ENCODE data around the gene MYL12B.

MYL12B gene

DNA sequence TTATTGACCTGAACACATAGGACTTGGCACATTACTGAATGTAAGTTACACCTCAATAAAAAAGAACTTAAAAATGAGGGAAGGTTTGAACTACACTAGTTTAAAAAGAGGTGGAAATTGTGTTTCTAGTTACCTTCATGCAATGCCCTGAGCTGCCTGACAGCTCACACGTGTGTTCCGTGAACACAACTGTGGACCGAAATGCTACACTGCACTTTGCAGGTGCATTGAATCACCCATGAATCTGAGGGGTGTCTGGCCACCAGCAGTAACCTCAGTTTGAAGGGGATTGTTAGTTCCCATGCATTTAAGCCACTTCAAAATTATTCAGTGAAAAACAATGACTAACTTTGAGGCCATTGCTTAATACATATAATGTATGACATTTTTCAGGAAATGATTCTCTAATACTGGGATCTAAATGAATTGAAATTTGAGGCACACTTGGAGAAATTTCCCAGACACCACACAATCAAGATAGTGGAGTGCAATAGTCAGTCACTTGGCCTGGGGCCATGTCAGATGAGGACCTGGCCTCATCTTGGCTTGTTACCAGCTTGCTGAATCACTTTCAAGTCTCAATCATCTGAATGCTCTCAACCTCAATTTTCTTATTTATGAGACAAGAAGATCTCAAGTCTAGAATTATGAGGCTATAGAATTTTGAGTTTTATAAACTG is 59.3 kb downstream of the MYL12B start:
- TF ChIP-seq, protein P1, sequence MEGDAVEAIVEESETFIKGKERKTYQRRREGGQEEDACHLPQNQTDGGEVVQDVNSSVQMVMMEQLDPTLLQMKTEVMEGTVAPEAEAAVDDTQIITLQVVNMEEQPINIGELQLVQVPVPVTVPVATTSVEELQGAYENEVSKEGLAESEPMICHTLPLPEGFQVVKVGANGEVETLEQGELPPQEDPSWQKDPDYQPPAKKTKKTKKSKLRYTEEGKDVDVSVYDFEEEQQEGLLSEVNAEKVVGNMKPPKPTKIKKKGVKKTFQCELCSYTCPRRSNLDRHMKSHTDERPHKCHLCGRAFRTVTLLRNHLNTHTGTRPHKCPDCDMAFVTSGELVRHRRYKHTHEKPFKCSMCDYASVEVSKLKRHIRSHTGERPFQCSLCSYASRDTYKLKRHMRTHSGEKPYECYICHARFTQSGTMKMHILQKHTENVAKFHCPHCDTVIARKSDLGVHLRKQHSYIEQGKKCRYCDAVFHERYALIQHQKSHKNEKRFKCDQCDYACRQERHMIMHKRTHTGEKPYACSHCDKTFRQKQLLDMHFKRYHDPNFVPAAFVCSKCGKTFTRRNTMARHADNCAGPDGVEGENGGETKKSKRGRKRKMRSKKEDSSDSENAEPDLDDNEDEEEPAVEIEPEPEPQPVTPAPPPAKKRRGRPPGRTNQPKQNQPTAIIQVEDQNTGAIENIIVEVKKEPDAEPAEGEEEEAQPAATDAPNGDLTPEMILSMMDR (IDR thresholded peaks at IDR 0.05; ENCODE audit: low read depth, low read length) = no peak
- H3K9me3 ChIP-seq (ENCODE audit: severe bottlenecking) = no peaks in the 10 kb centered on the region
- no peak overlapping the region for H3K4me3 ChIP-seq (ENCODE audit: low read depth, low read length)
- H3K27me3 ChIP-seq (ENCODE audit: insufficient read depth, low read depth, severe bottlenecking) = no peaks in the 10 kb centered on the region
- no peaks in the 10 kb centered on the region for H3K36me3 ChIP-seq
- no peak for DNase-seq
- no peak overlapping the region for H3K27ac ChIP-seq

DNA sequence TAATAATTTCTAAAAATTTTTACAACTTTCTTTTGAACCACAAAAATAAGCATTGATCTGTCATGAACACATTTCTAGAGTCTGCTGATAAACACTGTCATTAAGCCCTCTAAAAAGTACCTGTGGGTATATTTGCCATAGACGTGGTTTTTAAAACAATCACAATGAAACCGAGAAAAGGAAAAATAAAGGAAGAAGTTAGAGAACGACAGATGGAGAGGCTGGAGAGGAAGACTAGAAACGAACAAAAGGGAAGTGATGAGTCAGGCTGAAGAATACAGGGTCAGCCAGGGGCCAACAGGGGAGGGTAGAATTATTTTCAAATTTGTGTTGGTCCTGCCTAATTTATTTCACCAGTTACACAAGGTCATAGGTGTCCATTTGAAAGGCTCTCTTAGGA is 62.0 kb downstream of the MYL12B start:
- Histone ChIP-seq H3K4me3 (ENCODE audit: low read depth, low read length) (no peak overlapping the region), H3K36me3 (no peaks in the 10 kb centered on the region), H3K9me3 (ENCODE audit: severe bottlenecking) (no peaks in the 10 kb centered on the region), H3K27ac (no peak overlapping the region), H3K27me3 (ENCODE audit: insufficient read depth, low read depth, severe bottlenecking) (no peaks in the 10 kb centered on the region)
- DNase-seq = no peak
- TF ChIP-seq, protein P1 (IDR thresholded peaks at IDR 0.05; ENCODE audit: low read depth, low read length) = no peak

Data from WERI-Rb-1 (cell line).